Measurements from ENCODE around the gene SLC24A3.
"Not testable (repeated sequence)": the region's sequence is repeated elsewhere in the genome, so short reads cannot be mapped to it uniquely, and the experiment has no call there.

The SLC24A3 gene

DNA sequence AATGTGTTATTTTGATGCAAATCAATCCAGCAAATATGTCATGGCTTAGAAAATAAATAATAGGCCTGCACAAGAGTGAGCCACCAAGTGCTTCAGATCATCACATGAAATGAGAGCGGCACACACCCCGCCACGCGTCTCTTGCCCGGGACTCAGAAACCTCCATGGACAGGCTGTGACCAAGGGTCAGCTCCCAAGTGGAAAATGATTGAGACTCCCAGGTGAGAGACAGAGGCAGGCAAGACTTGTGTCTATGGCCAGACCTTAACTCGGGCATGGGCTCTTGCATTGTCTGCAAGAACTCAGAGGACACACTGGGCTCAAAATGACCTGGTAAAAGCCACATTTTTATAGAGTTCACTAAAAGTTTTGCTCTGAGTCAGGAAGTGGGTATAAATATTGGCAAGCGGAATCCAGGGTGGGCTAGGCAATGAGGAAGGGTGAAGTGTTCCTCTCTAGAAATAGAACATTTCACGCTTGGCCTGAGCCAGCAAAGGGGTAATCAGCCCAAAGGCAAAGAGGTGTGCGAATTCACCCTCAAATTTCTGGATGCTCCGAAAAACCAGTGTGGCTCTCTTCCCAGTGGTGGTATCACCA is 514.9 kb downstream of the SLC24A3 start:
- DNase-seq: no peak

DNA sequence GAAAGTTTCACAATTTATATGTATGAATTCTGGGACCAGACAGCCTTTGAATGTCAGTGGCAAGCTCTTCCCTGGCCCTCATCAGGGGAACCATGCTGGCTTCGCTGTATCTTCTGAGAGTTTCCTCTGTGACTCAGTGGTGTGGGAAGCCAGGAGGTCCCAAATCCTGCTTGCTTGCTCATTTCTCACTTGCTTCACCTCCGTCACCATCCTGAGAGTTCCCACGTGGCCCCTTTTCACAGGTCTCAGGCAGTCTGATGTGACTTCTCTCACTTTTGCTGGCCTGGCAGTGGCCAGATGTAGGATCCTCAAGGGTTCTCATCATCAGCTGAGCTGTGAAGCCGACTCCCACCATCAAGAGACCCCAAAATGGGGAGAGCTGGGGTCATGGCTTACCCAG is 517.2 kb downstream of the SLC24A3 start:
- DNase-seq: peak; percentile 11

DNA sequence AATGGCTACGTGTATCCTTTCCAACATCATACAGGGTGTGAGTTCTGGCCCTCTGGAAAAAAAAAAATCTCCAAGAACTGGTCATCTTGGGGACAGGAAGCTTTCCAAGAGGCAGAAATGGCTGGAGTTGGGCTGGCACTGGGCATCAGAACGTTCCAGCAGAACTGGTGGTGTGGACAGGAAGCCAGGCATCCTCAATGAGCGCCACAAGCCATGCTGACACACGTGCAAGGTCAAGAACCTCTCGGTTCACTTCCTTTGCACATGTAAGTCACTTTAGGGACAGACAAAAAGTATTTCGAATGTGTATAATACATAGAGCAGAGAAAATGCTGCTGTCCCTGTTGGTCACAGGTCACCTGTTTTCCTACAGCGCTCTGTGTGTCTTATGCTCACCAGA is 518.3 kb downstream of the SLC24A3 start:
- DNase-seq: no peak

DNA sequence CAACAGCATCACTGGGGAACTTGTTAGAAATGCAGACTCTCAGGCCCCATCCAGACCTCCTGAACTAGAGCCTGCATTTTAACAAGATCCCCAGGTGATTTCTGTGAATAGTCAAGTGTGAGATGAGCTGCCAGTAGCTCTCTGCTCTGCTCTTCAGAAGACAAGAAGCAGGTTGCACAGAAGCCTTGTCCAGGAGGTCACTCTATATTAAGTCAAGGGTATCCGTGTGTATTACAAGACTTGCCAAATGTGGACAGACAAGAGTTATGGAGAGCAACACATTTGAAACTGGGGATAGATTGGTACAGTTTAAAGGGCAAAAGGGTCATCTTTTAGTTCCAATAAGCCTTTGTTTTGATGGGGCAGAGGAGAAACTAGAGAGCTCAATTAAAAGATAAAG is 522.4 kb downstream of the SLC24A3 start:
- DNase-seq: no peak

DNA sequence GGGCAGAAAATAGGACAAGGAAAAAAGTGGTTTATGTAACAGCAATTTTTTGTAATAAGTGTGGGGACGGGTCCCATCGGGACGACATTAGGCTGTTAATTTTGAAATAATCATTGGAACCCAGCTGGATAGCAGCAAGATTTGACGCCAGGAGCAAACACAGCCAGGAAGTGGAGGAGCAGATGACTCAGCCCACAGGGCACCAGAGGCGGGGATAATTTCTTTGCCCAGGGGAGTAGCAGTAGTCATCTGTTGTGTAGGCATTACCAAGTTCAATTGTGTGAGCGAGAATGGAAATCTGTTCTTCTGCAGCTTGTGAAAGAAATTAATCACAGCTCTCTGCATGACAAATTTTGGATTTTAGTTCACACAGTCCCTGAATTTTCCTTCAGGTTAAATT is 523.0 kb downstream of the SLC24A3 start:
- DNase-seq: peak; percentile 49

DNA sequence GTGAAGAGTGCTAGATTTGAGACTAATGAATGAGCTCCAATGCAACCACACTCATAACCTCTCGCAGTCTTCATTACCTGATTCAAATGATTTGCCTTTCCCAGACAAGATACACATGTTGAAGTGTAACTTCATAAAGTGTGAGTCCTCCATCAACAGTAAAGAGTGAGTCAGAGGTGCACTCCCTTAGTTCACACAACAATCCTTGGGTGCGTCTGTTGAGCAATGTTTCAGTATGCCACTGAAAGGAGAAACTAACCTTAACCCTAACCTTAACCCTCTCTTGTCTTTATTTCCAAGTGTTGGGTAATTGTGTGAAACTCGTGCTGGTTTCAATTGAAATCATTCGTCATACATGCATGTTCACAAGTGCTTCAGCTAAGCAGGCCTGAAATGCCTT is 524.6 kb downstream of the SLC24A3 start:
- peak; percentile 24 for DNase-seq

DNA sequence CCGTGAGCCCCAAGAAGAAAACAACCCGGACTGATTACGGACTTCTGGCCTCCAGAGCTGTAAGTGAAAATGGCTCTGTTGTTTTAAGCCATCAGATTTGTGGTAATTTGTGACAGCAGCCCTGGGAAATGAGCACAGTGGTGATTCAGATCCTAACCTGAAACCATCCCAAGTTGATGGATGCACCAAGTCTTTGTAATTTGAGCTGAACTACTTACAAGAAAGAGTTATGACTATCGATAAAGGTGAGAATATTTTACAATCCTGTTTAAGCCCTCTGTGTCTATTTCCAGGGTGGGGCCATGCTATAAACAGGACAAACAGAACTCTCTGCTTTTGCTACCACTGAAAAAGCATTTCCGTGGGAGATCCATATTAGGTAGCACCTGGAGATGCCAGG is 526.5 kb downstream of the SLC24A3 start:
- no peak for DNase-seq

DNA sequence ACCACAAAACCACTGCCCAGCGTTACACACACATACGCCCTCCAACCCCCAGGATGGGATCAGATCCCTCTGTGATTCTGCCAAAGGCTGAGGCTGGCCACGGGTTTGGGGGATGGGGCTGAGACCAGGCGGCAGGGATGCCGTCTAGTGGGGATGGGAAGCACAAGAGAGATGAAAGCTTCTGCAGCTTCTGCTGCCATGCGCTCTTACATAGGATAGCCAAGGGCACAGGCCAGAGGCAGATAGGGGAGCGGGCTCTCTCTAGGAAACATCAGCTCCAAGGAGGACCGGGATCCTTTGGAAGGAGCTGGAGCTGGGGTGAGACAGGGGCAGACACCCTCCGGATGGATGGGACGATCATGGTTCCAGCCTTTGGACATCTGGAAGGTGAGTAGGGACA is 526.9 kb downstream of the SLC24A3 start:
- DNase-seq: no peak

DNA sequence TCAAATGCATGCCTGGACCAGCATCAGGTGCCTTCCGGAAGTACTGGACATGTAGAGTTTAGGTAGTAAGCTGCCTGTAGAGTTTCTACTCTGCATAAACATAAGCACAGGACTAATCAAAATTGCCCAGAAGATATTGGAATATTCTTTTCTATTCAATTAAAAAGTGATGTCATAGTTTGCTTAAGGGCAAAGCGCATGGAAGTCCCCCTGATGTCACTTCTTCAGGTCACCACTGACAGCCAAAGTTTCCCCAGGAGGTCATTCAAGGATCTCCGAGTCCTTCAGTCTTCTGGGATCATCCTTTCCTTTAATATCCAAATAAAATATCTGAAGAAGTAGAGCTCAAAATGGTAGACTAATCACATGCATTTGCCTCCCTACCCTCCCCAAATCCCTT is 528.1 kb downstream of the SLC24A3 start:
- DNase-seq: no peak

DNA sequence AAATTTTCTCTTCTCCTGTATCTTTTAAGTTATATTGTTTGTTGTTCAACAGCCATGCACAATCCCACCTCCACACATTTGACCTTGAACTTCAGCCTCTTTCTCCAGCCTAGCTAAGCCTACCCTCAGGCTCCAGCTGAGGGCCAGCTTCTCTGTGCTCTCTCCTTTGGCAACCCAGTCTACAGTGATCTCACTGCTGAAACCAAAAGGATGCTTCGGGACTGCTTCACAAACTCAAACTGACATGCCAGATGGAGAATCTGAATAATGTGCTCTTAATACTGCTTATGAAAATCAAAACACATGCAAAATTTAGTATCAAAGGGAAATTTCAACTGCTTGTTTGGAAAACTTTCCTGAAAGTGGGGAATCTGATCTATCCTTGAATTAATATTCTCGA is 529.5 kb downstream of the SLC24A3 start:
- DNase-seq: no peak

DNA sequence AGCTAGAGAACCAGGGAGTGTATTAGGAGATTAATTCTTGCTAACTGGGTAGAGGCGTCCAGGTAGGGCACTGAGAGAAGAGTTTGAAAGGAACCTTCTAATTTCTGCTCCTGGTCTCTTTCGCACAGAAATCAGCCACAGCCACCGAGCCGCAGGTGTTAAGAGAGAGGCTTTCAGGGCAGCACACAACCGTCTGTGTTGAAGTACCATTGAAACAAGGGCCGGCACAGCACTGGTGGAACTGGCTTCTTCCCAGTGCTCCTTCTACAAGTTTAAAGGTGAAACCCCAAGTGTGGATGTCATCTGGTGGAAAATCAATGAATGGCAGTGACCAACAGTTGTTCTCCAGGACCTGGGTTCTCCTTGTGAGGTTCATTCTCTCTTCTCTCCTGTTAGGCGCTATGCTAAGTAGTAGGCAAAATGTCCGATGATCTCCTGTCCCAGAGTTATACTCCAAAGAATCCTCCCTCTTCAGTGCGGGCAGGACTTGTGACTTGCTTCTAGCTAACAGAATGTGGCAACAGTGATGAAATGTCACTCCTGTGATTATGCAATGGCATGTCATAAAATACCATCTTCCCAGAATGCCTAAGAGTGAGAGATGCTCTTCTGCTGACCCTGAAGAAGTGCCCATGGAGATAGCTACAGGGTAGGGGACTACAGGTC is 530.7 kb downstream of the SLC24A3 start:
- DNase-seq: no peak

DNA sequence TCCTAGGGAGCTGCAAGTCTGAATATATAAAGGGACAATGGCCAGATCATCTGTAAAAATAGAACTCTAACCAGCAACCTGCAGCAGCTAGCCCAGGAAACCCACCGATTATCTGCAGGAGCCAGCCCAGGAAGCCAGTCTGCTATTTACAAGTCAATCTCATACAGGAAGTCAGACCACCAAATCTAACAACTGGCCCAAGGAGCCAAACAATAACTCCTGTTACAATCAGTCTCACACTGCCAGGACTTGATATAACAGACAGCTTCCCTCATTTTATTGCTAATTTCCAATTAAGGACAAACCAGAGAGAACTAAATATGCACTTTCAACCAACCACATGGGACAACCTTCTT is 531.2 kb downstream of the SLC24A3 start:
- DNase-seq: no peak

DNA sequence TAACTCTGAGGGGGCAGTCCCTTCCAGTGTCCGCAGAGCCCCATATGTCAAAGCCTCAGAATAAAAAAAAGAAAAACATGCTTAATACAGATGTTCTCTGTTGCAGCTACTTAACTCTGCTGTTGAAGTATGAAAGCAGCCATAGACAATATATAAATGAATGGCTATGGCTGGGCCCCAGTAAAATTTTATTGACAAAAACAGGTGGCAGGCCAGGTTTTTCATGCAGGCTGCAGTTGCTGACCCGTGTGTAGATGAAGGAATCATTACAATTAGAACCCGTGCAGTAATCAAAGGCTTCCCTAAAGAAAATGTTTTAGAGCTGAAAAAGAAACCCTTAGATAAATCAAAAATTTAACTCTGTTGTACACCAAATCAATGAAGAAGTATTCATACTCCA is 532.7 kb downstream of the SLC24A3 start:
- no peak for DNase-seq

DNA sequence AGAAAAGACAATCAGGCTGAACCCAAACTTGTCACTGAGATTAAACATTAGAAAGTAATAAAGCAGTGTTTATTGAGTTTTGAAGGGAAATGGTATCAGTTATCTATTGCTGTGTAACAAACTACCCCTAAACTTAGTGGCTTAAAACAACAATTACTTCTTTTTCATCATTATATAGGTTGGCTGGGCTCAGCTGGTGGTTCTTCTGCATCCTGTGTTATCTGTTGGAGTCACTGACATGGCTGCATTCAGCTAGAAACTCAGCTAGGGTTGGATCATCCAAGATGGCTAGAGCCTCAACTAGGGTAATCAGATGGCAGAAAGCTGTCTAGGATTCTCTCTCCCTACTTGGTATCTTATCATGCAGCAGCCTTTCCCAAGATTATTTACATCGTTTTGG is 533.1 kb downstream of the SLC24A3 start:
- no peak for DNase-seq

DNA sequence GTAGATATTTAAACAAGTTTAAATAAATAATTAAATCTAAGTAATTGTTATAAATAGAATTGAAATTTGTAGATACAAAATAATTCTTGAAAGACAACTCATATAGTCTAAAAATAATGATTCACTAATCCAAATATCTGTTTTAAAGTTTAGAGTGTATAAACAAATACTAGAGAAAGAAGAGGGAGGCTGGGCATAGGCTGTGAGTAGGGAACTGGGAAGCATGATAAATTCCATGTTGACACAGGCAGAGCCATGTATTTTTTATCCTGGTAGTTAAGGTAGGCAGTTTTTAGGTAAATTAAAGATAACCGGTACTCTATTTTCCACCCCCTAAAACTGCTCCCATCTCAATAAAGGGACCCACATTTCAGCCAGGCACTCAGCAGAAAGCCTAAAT is 534.0 kb downstream of the SLC24A3 start:
- DNase-seq: no peak

DNA sequence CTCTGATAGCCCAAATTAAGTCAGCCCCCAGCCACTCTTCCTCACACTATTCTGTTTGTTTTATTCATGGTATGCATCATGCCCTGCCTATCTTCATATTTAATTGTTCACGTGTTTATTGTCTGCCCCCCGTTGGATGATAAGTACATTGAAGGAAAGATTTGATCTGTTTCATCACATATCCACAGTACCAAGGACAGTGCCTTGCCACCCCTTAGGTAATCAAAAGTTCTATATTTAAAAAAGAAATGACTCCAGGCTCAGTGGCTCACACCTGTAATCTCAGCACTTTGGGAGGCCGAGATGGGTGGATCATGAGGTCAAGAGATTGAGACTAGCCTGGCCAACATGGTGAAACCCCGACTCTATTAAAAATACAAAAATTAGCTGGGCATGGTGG is 535.5 kb downstream of the SLC24A3 start:
- DNase-seq: no peak

DNA sequence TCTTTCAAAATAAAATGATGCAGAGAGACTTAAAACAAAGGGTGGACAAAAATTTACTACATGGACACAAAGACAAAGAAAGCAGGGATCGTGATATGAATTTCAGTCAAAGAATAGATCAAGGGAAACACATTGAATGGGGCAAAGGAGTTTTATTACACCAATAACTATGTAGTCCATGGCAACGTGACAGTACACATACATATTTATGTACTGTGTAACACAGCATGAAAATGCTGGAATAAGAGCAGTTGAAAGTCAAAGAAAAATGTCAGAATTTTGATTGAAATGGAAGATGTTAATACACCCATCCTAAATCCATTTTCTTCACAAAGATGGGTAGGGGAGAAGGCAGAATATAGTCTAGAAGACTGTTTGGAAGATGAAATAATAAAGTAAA is 536.2 kb downstream of the SLC24A3 start:
- DNase-seq: no peak

DNA sequence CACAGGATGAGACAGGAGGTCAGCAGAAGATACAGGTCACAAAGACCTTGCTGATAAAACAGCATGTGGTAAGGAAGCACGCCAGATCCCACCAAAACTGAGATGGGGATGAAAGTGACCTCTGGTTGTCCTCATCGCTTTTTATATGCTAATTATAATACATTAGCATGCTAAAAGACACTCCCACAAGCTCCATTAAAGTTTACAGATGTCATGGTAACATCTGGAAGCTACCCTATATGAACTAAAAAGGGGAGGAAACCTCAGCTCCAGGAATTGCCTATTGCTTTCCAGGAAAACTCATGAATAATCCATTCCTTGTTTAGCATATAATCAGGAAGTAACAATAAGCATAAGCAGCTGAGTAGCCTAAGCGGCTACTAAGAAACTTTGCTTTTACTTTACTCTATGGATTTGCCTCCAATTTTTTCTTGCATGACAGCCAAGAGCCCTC is 537.2 kb downstream of the SLC24A3 start:
- DNase-seq: no peak

DNA sequence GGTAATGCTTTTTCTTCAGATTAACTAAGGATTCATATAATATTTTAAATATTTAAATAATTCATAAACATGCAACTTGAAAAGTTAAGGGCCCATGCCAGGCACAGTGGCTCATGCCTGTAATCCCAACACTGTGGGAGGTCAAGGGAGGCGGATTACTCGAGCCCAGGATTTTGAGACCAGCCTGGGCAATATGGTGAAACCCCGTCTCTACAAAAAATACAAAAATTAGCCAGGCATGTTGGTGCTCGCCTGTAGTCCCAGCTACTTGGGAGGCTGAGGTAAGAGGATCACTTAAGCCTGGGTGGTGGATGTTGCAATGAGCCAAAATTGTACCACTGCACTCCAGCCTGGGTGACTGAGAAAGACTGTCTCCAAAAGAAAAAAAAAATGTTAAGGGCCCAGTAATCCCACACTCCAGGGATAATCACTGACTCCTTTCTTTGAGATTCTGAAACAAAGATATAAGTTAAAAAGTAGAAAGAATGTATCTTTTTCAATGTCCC is 537.7 kb downstream of the SLC24A3 start:
- no peak for DNase-seq

DNA sequence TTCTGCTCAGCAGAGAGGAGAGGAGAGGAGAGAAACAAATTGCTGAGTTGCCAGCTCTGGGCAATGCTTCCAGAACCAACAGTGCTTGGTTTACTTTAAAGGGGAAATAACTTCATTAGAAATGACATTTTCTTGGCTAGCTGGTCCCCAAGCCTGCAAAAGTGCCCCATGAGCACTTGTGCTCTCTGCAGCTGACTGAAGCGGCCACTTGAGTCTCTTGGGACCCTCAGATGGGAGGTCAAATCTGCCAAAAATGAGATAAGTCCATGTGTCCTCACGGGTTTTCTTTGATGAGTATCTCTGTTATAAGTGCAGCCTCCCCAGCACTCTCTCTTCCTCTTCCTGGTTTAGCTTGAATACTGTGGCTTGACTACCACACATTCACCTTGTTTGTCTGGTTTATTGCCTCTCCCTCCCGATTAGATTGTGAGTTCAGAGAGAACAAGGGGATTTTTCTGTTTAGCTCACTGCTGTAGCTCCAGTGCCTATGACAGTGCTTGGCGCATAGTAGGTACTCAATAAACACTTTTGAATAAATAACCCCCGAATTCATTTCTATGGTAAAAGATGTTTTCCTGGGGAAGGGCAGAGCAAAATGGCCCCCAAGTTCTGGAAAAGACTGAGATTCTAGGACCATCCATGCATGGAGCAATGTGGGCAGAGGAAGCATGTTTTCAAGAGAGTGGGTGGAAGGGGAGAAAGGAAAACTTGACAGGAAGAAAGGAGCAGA is 538.6 kb downstream of the SLC24A3 start:
- DNase-seq: no peak

DNA sequence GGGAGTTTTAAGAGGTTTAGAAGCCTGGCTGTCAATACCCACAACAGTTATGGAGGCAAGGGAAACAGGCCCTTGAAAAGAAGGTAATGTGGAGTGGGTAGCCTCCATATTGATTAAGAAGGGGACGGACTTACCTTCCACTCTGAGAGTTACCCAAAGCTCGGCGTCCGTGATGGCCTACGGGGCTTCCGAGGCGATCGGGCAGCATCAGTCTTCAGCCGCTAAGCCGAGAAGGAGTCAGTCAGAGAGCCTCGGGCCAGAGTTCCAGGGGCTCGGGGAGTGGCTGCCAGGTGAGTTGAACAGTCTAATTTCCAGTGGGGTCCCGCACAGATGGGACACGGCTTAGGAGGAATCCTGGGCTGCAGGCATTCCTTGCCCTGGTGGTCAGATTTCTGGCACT is 541.8 kb downstream of the SLC24A3 start:
- not testable (repeated sequence) for DNase-seq

DNA sequence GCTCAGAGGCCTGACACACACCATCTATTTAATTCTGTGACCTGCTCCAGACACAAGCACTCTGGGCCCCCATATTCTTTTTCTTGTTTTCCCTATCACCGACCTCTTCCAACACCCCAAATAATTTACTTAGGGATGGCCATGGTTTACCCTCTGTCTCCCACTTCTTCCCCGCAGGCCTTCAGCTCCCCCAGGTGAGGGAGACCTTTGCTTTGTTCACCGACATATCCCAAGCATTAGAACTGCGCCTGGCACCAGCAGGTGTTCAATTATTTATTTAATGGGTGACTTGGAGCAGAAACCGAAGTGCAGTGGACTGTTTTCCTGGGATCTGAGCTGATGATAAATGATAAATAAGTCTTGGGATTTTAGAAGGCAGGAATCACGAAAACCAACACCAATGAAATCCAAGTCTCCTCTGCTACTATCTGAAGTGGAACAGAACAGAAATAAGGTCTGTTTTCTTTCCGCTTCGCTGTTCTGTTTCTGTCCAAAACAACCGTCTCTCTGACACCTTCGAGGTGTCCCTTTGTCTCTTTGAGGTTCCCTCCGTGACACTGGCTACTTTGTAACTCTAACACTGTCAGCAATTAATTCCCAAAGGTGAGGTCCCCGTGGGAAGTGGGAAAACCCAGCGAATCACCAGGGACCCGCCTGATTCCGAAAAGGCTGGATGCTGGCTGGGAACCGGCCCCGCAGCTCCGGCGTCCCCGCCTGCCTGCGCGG is 544.5 kb downstream of the SLC24A3 start:
- DNase-seq: no peak

DNA sequence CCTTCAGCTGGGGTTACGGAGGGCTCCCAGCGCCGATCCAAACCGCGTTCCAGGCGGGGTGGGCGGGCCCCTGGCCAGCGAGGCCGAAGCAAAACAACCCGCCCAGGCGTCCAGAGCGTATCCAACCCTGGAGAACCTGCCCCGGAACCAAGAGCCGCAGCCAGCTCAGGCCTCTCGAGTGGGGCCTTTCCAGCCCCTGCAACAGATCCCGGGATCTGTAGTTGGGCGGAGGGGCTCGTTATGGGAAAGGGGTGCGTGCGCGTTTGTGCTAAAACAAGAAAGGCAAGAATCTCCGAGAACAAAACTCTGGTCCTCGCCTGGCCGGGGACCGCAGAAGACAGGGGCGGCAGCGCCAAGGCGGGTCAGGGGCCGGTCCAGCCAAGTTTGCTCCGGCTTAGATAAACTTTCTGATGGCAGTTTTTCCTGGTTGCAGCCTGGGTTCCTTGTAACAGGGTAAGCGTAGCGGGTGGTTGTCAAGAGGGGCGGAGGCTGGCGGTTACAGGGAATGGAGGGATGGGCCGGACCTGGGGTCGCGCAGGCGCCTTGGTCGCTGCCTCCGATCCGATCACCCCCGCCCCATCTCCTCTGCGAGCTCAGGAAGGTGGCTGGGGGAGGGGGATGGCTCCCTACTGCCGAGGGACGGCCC is 545.2 kb downstream of the SLC24A3 start:
- peak; percentile 5 for DNase-seq
